Esophagus muscularis mucosa (tissue), 4 donors: ENCODE measurements around the gene RIT1. TPM values are rescaled to one million over a fixed set of nuclear protein-coding genes. Genes with fewer than 3 reads are reported as not detected.

Source experiments
- DNase-seq: peaks from one replicate; pipeline ENCODE4 v3.0.0-alpha.2; 2017; ENCODE audit errors: extremely low spot score
- H3K27ac ChIP-seq, 4 donors: fragments of 200-600 bp; sonication (generic); replicated peaks in 1 of 4; 1 replicate in 3 of 4; 2 replicates in 1 of 4; pipeline ENCODE4 v1.5.1; 2016 to 2019; ENCODE audit warnings: mild to moderate bottlenecking in 1 of 4
- H3K27me3 ChIP-seq, 4 donors: fragments of 200-600 bp; sonication (generic); one replicate each; pipeline versions ENCODE4 v1.5.1 to v1.6.0; 2016 to 2019
- H3K36me3 ChIP-seq, 4 donors: fragments of 200-600 bp; sonication (generic); one replicate each; pipeline ENCODE4 v1.5.1; 2016 to 2019
- H3K4me1 ChIP-seq, 4 donors: fragments of 200-600 bp; sonication (generic); one replicate each; pipeline ENCODE4 v1.5.1; 2016 to 2019
- H3K4me3 ChIP-seq, 4 donors: fragments of 200-600 bp; sonication (generic); 1 replicate in 2 of 4; 2 replicates in 2 of 4; pipeline ENCODE4 v1.5.1; 2016 to 2019; ENCODE audit warnings: mild to moderate bottlenecking in 4 of 4, moderate library complexity in 1 of 4
- H3K9me3 ChIP-seq, 4 donors: fragments of 200-600 bp; sonication (generic); 1 replicate in 3 of 4; 2 replicates in 1 of 4; pipeline ENCODE4 v1.5.1; 2016 to 2019
- CTCF ChIP-seq, 3 experiments: fragments of 200-600 bp in 2 of 3; fragments of 450-650 bp in 1 of 3; sonication (generic) in 2 of 3; IDR thresholded peaks; one replicate each; pipeline ENCODE4 v1.5.1; 2017 to 2019; ENCODE audit warnings: antibody characterized with exemption in 3 of 3, mild to moderate bottlenecking in 2 of 3, moderate library complexity in 1 of 3
- EP300 ChIP-seq: sonication (generic); formaldehyde crosslinking; IDR thresholded peaks from one replicate; pipeline ENCODE4 v1.6.1; 2017; ENCODE audit warnings: antibody characterized with exemption
- POLR2A ChIP-seq: fragments of 450-650 bp; IDR thresholded peaks from one replicate; pipeline ENCODE4 v1.6.1; 2017; ENCODE audit warnings: antibody characterized with exemption, moderate library complexity, mild to moderate bottlenecking, low read depth
- POLR2AphosphoS5 ChIP-seq, 2 donors: sonication (generic); formaldehyde crosslinking; IDR thresholded peaks; one replicate each; pipeline ENCODE4 v1.6.1; 2017; ENCODE audit warnings: antibody characterized with exemption in 2 of 2
- WGBS: methylation state at CpG from one replicate; pipeline ENCODE4 v1.1.5; 2018; 5-methylcytosine and 5-hydroxymethylcytosine counted together
- intact Hi-C: fragments of 100-400 bp; cut with DNase I; formaldehyde crosslinking; loops from one replicate; pipeline ENCODE4 v1.15.1; 2023
- total RNA-seq, 4 donors: library from RNA; depleted of rRNA; stranded (reverse); fragments of >200 nt; gene quantifications; one replicate each; pipeline versions ENCODE4 v1.1.0 to v1.2.1, GENCODE V29; 2016

The RIT1 gene
- total RNA-seq, 4 donors from 2014 or later, result 23.0 to 36.8 (median 32.3) TPM

- no peak for DNase-seq
- Histone ChIP-seq H3K36me3 (peaks cover 8 to 38% (median 23%) of the 10 kb centered on the region in 4 donors), H3K4me1 (peaks cover 0 to 8% (median 0%) of the 10 kb centered on the region in 4 donors), H3K27ac (no peak overlapping the region), H3K9me3 (no peaks in the 10 kb centered on the region), H3K27me3 (no peaks in the 10 kb centered on the region), H3K4me3 (no peak overlapping the region)
- intact Hi-C loops, result no loop called here
- TF ChIP-seq POLR2A (no peak), CTCF (IDR thresholded peaks at IDR 0.05) (no peak), POLR2AphosphoS5 (IDR thresholded peaks at IDR 0.05) (no peak), EP300 (no peak)
Observed at GRCh38 chr1:155882235-155882634, 28.9 kb downstream of the RIT1 start.

DNA sequence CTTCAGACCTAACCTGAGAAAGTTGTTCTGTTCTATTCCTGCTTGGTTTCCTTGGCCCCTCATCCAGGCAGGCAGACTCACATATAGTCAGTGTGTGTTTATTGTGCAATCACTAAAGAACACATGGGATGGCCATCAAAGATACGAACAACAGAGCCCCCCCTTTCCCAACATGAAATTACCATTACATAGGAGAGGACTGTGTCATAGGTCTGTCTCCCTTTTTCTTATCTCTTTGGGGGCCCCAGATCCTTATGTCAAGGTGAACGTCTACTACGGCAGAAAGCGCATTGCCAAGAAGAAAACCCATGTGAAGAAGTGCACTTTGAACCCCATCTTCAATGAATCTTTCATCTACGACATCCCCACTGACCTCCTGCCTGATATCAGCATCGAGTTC, 30.2 kb downstream of the RIT1 start:
- 91% methylated on average over 6 of the region's 6 CpGs for WGBS
- Histone ChIP-seq H3K27me3 (no peaks in the 10 kb centered on the region), H3K27ac (no peak overlapping the region), H3K36me3 (peaks cover 8 to 38% (median 23%) of the 10 kb centered on the region in 4 donors), H3K4me3 (no peak overlapping the region), H3K4me1 (peaks cover 0 to 8% (median 0%) of the 10 kb centered on the region in 4 donors), H3K9me3 (no peaks in the 10 kb centered on the region)
- no peak for DNase-seq
- TF ChIP-seq CTCF (IDR thresholded peaks at IDR 0.05), result no peak
- intact Hi-C loops, result no loop called here

- Histone ChIP-seq H3K4me1 (peaks cover 0 to 8% (median 0%) of the 10 kb centered on the region in 4 donors), H3K9me3 (no peaks in the 10 kb centered on the region), H3K4me3 (no peak overlapping the region), H3K36me3 (peaks cover 8 to 38% (median 23%) of the 10 kb centered on the region in 4 donors), H3K27me3 (no peaks in the 10 kb centered on the region), H3K27ac (no peak overlapping the region)
- no peak for DNase-seq
- intact Hi-C loops, result no loop called here
- 93% methylated on average over 2 of the region's 2 CpGs for WGBS
- TF ChIP-seq EP300, result no peak
- no peak for TF ChIP-seq POLR2A
- no peak for TF ChIP-seq POLR2AphosphoS5 (IDR thresholded peaks at IDR 0.05)
- no peak for TF ChIP-seq CTCF (IDR thresholded peaks at IDR 0.05)
Observed at GRCh38 chr1:155880251-155880650, 30.9 kb downstream of the RIT1 start.

GRCh38 chr1:155877945-155878344, 33.2 kb downstream of the RIT1 start:
- intact Hi-C loops, result no loop called here
- 100% methylated on average over 2 of the region's 2 CpGs for WGBS
- H3K4me1 ChIP-seq, result peaks cover 0 to 7% (median 0%) of the 10 kb centered on the region in 4 donors

DNA sequence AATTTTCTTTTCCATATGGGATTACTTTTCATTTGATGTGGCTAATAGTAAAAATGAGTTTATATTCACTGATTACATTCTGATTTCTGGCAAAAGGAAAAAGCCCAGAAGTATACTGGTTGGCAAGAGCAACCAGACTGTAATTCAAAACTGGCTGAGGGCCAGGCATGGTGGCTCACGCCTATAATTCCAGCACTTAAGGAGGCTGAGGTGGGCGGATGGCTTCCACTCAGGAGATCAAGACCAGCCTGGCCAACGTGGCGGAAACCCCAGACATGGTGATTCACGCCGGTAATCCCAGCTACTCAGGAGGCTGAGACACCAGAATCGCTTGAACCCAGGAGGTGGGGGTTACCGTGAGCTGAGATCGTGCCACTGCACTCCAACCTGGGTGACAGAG, 37.3 kb downstream of the RIT1 start:
- Histone ChIP-seq H3K4me3 (no peak overlapping the region), H3K9me3 (no peaks in the 10 kb centered on the region), H3K4me1 (peaks cover 0 to 18% (median 10%) of the 10 kb centered on the region in 4 donors), H3K36me3 (peaks cover 0 to 12% (median 4%) of the 10 kb centered on the region in 4 donors), H3K27ac (no peak overlapping the region), H3K27me3 (no peaks in the 10 kb centered on the region)
- DNase-seq, result no peak
- intact Hi-C loops, result no loop called here
- 61% methylated on average over 9 of the region's 9 CpGs for WGBS
- TF ChIP-seq POLR2A (no peak), CTCF (IDR thresholded peaks at IDR 0.05) (no peak), POLR2AphosphoS5 (IDR thresholded peaks at IDR 0.05) (no peak), EP300 (no peak)

More at GRCh38 chr1:155877945-155878344, 33.2 kb downstream of the RIT1 start:
- DNase-seq, result no peak
- H3K9me3 ChIP-seq, result no peaks in the 10 kb centered on the region
- H3K4me3 ChIP-seq, result no peak overlapping the region
- no peak for TF ChIP-seq POLR2AphosphoS5 (IDR thresholded peaks at IDR 0.05)
- H3K36me3 ChIP-seq, result peaks cover 8 to 34% (median 24%) of the 10 kb centered on the region in 4 donors
- no peaks in the 10 kb centered on the region for H3K27me3 ChIP-seq
- H3K27ac ChIP-seq, result no peak overlapping the region
